T follicular helper cell (primary cell): ENCODE results near the gene IVL.

Experiments used
- DNase-seq: peaks from one replicate; pipeline ENCODE4 v3.0.0-alpha.2; 2020; ENCODE audit warnings: low read depth

The IVL gene

GRCh38 chr1:152888126-152888525 is 20.2 kb upstream of the IVL start:
- no peak for DNase-seq

- DNase-seq = no peak
These were observed 9.3 kb upstream of the IVL start for GRCh38 chr1:152899027-152899426.

- no peak for DNase-seq
These were observed 8.5 kb upstream of the IVL start for GRCh38 chr1:152899883-152900282.

GRCh38 chr1:152901631-152902030 is 6.7 kb upstream of the IVL start:
- DNase-seq = no peak

- DNase-seq = no peak
These were observed 5.7 kb upstream of the IVL start for GRCh38 chr1:152902636-152903035.

GRCh38 chr1:152904688-152905440 is 3.5 kb upstream of the IVL start:
- DNase-seq = no peak

- DNase-seq = no peak
These were observed 2.3 kb upstream of the IVL start for GRCh38 chr1:152906023-152906565.

GRCh38 chr1:152909206-152909605 is 860 bp downstream of the IVL start:
- DNase-seq = no peak

- DNase-seq = no peak
These were observed 4.1 kb downstream of the IVL start for GRCh38 chr1:152912471-152912870.

GRCh38 chr1:152912900-152913299 is 4.6 kb downstream of the IVL start:
- no peak for DNase-seq

- no peak for DNase-seq
These were observed 9.4 kb downstream of the IVL start for GRCh38 chr1:152917794-152918193.

- no peak for DNase-seq
These were observed 10.7 kb downstream of the IVL start for GRCh38 chr1:152919071-152919470.

GRCh38 chr1:152924191-152924590 is 15.8 kb downstream of the IVL start:
- DNase-seq = no peak

- DNase-seq = no peak
These were observed 17.7 kb downstream of the IVL start for GRCh38 chr1:152926091-152926490.

GRCh38 chr1:152928671-152929070 is 20.3 kb downstream of the IVL start:
- DNase-seq = no peak

- no peak for DNase-seq
These were observed 23.9 kb downstream of the IVL start for GRCh38 chr1:152932170-152932811.

- DNase-seq = no peak
These were observed 24.9 kb downstream of the IVL start for GRCh38 chr1:152933196-152933595.

- no peak for DNase-seq
These were observed 32.3 kb downstream of the IVL start for GRCh38 chr1:152940614-152941013.

GRCh38 chr1:152941037-152941711 is 32.8 kb downstream of the IVL start:
- no peak for DNase-seq

GRCh38 chr1:152942161-152942560 is 33.8 kb downstream of the IVL start:
- no peak for DNase-seq

GRCh38 chr1:152946248-152946647 is 37.9 kb downstream of the IVL start:
- DNase-seq = no peak

GRCh38 chr1:152946651-152947256 is 38.4 kb downstream of the IVL start, which contains the start of gene SPRR5:
TSS of gene SPRR5 (plus strand) at chr1:152947206. CDS start at chr1:152948555, 1,349 bp downstream.
- no peak for DNase-seq
